HL-60 (cell line): Measurements from ENCODE around the gene CPHXL2.

Experiments
- POLR2AphosphoS5 ChIP-seq: IDR thresholded peaks from 2 replicates; pipeline ENCODE4 v1.6.1; 2012; ENCODE audit warnings: low read depth
- TF ChIP-seq, protein P1 (sequence below): IDR thresholded peaks from one replicate; pipeline ENCODE4 v1.5.1; 2011; ENCODE audit warnings: low read length, control low read depth, inconsistent platforms; ENCODE audit not compliant: insufficient read depth
- TF ChIP-seq, protein P2 (sequence below): IDR thresholded peaks from 2 replicates; pipeline ENCODE4 v1.6.1; 2012; ENCODE audit warnings: low read depth; ENCODE audit not compliant: insufficient replicate concordance

DNA sequence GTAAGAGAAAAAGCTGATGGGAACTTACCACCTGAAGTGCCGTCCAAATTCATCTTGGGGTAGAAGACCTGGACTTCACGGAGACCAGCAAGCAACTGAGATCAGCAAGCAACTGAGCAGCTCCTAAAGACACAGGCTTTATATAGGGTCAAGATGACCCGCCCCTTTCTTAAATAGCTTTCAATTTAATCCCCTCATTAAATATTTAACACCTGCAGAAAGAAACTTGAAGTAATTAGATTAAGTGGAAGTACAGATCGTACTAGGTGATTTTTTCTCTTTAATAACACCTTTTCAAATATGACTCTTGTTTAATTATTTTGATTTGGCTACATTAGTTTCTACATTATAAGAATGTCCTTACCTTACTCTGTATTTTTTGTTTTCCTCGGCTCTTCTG lies 49.6 kb upstream of the CPHXL2 start, which contains the start of gene CPHXL:
- TF ChIP-seq, protein P1, sequence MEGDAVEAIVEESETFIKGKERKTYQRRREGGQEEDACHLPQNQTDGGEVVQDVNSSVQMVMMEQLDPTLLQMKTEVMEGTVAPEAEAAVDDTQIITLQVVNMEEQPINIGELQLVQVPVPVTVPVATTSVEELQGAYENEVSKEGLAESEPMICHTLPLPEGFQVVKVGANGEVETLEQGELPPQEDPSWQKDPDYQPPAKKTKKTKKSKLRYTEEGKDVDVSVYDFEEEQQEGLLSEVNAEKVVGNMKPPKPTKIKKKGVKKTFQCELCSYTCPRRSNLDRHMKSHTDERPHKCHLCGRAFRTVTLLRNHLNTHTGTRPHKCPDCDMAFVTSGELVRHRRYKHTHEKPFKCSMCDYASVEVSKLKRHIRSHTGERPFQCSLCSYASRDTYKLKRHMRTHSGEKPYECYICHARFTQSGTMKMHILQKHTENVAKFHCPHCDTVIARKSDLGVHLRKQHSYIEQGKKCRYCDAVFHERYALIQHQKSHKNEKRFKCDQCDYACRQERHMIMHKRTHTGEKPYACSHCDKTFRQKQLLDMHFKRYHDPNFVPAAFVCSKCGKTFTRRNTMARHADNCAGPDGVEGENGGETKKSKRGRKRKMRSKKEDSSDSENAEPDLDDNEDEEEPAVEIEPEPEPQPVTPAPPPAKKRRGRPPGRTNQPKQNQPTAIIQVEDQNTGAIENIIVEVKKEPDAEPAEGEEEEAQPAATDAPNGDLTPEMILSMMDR = no peak
- TF ChIP-seq, protein P2, sequence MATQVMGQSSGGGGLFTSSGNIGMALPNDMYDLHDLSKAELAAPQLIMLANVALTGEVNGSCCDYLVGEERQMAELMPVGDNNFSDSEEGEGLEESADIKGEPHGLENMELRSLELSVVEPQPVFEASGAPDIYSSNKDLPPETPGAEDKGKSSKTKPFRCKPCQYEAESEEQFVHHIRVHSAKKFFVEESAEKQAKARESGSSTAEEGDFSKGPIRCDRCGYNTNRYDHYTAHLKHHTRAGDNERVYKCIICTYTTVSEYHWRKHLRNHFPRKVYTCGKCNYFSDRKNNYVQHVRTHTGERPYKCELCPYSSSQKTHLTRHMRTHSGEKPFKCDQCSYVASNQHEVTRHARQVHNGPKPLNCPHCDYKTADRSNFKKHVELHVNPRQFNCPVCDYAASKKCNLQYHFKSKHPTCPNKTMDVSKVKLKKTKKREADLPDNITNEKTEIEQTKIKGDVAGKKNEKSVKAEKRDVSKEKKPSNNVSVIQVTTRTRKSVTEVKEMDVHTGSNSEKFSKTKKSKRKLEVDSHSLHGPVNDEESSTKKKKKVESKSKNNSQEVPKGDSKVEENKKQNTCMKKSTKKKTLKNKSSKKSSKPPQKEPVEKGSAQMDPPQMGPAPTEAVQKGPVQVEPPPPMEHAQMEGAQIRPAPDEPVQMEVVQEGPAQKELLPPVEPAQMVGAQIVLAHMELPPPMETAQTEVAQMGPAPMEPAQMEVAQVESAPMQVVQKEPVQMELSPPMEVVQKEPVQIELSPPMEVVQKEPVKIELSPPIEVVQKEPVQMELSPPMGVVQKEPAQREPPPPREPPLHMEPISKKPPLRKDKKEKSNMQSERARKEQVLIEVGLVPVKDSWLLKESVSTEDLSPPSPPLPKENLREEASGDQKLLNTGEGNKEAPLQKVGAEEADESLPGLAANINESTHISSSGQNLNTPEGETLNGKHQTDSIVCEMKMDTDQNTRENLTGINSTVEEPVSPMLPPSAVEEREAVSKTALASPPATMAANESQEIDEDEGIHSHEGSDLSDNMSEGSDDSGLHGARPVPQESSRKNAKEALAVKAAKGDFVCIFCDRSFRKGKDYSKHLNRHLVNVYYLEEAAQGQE = no peak
- no peak for TF ChIP-seq POLR2AphosphoS5
